Stimulated activated CD8-positive, alpha-beta memory T cell treated with anti-CD3 and anti-CD28 coated beads, Interleukin-12 subunit alpha, Interleukin-12 subunit beta, amount 100 ng/mL, for 24 hours (primary cell): ENCODE measurements around the gene CARS1.
A peak's percentile ranks its signal among the peaks of the same experiment; 100 is the strongest.

Experiments used
- DNase-seq: peaks from one replicate; pipeline ENCODE4 v3.0.0-alpha.2; 2020; ENCODE audit errors: extremely low read depth

Gene CARS1

GRCh38 chr11:3057069-3057963, at the start of gene CARS1:
TSS of gene CARS1 (minus strand) at chr11:3057423. CDS start at chr11:3057367, 56 bp downstream.
- peak; percentile 85 for DNase-seq

- DNase-seq = no peak
Observed at GRCh38 chr11:3105791-3106735, 48.8 kb upstream of the CARS1 start.

- DNase-seq = no peak
Observed at GRCh38 chr11:3104961-3105790, 48.0 kb upstream of the CARS1 start.

- DNase-seq = no peak
Observed at GRCh38 chr11:3104051-3104714, 47.0 kb upstream of the CARS1 start.

- DNase-seq = no peak
Observed at GRCh38 chr11:3103076-3103475, 45.9 kb upstream of the CARS1 start.

- DNase-seq = no peak
Observed at GRCh38 chr11:3102641-3102921, 45.4 kb upstream of the CARS1 start.

GRCh38 chr11:3101921-3102640, 44.9 kb upstream of the CARS1 start:
- no peak for DNase-seq

GRCh38 chr11:3099178-3099577, 42.0 kb upstream of the CARS1 start:
- no peak for DNase-seq

GRCh38 chr11:3096909-3097530, 39.8 kb upstream of the CARS1 start:
- DNase-seq = no peak

- no peak for DNase-seq
Observed at GRCh38 chr11:3095712-3096361, 38.6 kb upstream of the CARS1 start.

GRCh38 chr11:3094223-3094824, 37.1 kb upstream of the CARS1 start:
- no peak for DNase-seq

GRCh38 chr11:3093281-3094191, 36.3 kb upstream of the CARS1 start:
- DNase-seq = no peak

- DNase-seq = no peak
Observed at GRCh38 chr11:3092603-3093141, 35.4 kb upstream of the CARS1 start.

- peak; percentile 25 for DNase-seq
Observed at GRCh38 chr11:3091846-3092602, 34.8 kb upstream of the CARS1 start.

- no peak for DNase-seq
Observed at GRCh38 chr11:3091081-3091845, 34.0 kb upstream of the CARS1 start.
